Activated CD4-positive, alpha-beta T cell treated with anti-CD3 and anti-CD28 coated beads, Interleukin-2, amount 10 ng/mL, durations not matched to agents 24 days and 14 days (primary cell): ENCODE results near the gene ACOX1. TPM values are rescaled to one million over a fixed set of nuclear protein-coding genes. Genes with fewer than 3 reads are reported as not detected.

Experiments
- DNase-seq: peaks from one replicate; pipeline ENCODE4 v3.0.0; 2022
- H3K27ac Mint-ChIP-seq: one replicate; pipeline ENCODE4 v1.8.0; 2022; ENCODE audit warnings: mild to moderate bottlenecking, mixed read lengths
- H3K27me3 Mint-ChIP-seq: one replicate; pipeline ENCODE4 v1.8.0; 2022; ENCODE audit warnings: mixed read lengths
- H3K36me3 Mint-ChIP-seq: one replicate; pipeline ENCODE4 v1.8.0; 2022; ENCODE audit warnings: low read depth, mild to moderate bottlenecking, mixed read lengths
- H3K4me1 Mint-ChIP-seq: one replicate; pipeline ENCODE4 v1.8.0; 2021; ENCODE audit warnings: mixed read lengths
- H3K4me3 Mint-ChIP-seq: one replicate; pipeline ENCODE4 v1.8.0; 2022; ENCODE audit warnings: mild to moderate bottlenecking, moderate library complexity, mixed read lengths
- H3K9me3 Mint-ChIP-seq: one replicate; pipeline ENCODE4 v1.8.0; 2021; ENCODE audit warnings: mixed read lengths
- intact Hi-C: fragments of 100-400 bp; cut with micrococcal nuclease; formaldehyde crosslinking; loops from one replicate; pipeline ENCODE4 v1.15.1; 2023
- total RNA-seq: library from RNA; stranded (reverse); gene quantifications from 2 replicates; pipeline ENCODE4 v1.2.3, GENCODE V29; 2022

ACOX1 gene
- total RNA-seq, 1 donor from 2014 or later, result 29.2 TPM

DNA sequence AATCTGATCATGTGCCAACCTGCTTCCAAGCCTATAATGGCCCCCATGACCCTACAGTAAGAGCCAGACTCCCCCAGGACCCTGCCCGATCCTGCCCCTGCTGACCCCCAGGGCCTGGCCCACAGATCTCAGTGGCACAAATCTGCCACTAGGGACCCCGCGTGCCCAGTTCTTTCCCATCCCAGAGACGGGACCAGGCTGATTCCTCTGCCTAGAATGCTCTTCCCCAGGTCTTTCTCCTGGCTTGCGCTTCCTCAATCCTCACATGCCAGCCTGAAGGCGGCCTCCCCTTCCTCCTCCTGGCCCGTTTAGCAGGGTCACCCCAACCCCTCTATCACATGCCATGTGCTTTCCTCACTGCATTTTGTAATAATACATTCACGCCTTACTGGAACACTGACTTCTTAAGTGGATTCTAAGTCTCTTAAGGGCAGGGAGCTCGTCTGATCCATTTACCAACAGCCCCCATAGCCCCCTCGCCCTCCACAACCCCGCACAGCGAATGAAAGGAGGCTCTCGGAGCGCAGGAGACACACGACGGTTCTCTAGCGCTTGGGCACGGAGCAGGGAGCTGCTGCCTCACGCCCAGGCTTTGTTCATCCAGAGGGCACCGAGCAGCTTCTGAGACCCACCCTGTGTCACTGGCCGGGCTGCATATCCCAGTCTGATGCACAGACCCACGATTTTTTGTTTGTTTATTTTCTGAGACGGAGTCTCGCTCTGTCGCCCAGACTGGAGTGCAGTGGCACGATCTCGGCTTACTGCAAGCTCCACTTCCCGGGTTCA lies 83.4 kb downstream of the ACOX1 start:
- DNase-seq, result no peak
- Mint-ChIP-seq H3K27ac (peak overlapping the region; percentile 89), H3K4me3 (peak overlapping the region; percentile 94), H3K27me3 (no peaks in the 10 kb centered on the region), H3K9me3 (no peaks in the 10 kb centered on the region), H3K36me3 (peaks cover 28% of the 10 kb centered on the region), H3K4me1 (peaks cover 22% of the 10 kb centered on the region)
- intact Hi-C loops, result loop anchor here (1.0 to 5.0 kb wide), 3 partner anchors 10 to 118 kb away; a partner anchor contains a TSS

DNA sequence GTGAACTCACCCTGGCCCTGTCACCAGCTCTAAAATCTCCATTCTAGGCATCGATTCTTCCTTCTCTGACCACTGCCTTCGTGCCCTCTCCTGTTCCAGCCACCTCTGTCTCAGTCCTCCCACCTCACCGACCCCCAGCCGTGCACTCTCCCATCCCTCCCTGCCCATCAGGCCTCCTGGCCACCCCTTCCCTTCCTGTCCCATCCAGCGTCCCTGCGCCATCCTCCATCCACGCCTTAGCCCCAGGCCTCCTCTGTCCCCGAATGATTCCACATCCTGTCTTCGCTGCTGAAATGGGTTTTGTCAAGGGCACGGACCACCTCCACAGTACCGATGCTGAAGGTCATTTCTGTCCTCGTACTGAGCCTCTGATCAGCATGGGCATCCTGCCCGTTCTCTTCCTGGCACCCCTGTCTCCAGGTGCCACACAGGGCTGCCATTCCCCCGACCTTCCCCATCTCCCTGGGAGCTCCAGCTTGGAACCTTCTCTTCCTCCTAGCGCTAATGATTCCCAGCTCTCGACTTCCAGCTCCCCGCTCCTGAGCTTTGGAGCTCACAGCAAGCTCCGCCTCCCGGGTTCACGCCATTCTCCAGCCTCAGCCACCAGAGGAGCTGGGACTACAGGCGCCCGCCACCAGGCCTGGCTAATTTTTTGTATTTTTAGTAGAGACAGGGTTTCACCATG lies 84.8 kb downstream of the ACOX1 start:
- DNase-seq, result no peak
- Mint-ChIP-seq H3K27ac (peak overlapping the region; percentile 79), H3K27me3 (no peaks in the 10 kb centered on the region), H3K4me3 (peak overlapping the region; percentile 64), H3K36me3 (peaks cover 29% of the 10 kb centered on the region), H3K4me1 (peaks cover 26% of the 10 kb centered on the region), H3K9me3 (no peaks in the 10 kb centered on the region)
- intact Hi-C loops, result no loop called here

DNA sequence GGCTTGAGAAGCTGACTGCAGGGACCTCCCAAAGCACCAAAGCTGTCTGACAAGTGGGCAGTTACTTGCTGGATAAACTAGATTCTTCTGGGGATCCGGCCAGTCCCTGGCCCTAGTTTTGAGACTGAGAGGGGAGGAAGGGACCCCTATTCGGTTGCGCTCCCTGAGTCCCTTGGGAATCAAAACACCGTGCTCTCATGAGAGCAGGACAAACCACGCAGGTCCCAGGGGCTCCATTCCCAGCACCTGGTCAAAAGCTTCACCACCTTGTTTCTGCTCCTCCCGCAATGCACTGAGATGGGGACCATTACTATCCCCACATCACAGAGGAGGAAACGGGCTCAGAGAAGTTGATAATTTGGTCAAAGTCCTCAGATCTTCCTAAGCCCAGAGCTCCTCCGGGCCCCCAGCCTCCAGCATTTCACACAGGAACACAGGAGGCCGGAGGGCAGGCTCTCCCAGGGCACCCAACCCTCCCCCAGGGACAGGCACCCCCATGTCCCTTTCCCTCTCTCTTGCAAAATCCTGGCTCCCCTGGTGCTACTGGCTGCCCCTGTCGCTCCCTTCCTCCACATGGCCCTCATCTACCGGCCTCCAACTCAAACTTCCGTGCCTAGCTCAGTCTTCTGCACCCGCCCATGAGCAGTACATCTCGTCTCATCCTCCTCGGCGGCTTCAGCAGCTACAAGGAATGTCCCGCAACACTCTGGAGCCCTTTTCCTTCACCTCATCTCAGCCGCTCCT lies 85.5 kb downstream of the ACOX1 start:
- no peak for DNase-seq
- Mint-ChIP-seq H3K36me3 (peaks cover 26% of the 10 kb centered on the region), H3K9me3 (no peaks in the 10 kb centered on the region), H3K27ac (peak overlapping the region; percentile 79), H3K4me3 (peak overlapping the region; percentile 64), H3K4me1 (peaks cover 26% of the 10 kb centered on the region), H3K27me3 (no peaks in the 10 kb centered on the region)
- intact Hi-C loops, result no loop called here

DNA sequence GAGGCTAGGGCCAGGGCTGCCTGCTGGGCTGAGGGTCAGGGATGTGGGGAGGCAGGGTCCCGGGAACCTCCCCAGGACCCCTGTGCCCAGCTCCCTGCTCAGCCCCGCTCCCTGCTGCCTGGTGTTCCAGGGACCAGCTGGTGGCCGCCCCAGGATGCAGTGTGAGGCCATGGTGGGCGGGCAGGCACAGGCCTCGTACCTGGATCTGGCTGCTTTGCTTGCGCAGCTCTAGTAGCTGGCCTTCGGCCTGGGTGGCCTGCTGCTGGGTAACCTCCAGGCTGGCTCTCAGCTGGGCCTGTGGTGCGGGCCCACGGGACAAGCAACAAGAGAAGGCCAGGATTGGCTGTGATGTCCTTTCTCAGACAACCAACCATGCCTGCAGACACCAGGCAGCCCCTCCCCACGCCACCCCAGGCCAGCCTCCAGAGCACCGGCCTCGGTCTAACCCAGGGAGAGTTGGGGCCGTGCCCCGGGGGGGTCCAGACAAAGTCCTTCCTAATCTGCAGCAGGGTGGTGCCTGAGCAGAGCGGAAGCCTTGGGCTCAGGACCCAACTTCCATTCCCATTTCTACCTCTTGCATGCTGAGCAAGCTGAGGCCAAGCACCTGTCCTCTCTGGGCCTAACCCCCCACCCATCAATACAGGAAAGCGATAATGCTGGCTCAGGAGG lies 86.3 kb downstream of the ACOX1 start:
- intact Hi-C loops, result no loop called here
- peaks cover 24% of the 10 kb centered on the region for H3K36me3 Mint-ChIP-seq

GRCh38 chr17:75891605-75892555 lies 87.1 kb downstream of the ACOX1 start:
- Mint-ChIP-seq H3K27ac (no peak overlapping the region), H3K4me3 (no peak overlapping the region), H3K9me3 (no peaks in the 10 kb centered on the region), H3K4me1 (peaks cover 22% of the 10 kb centered on the region), H3K36me3 (peaks cover 24% of the 10 kb centered on the region), H3K27me3 (no peaks in the 10 kb centered on the region)
- intact Hi-C loops, result no loop called here
- DNase-seq, result no peak

More for the DNA sequence above, 86.3 kb downstream of the ACOX1 start:
- no peak for DNase-seq
- H3K27me3 Mint-ChIP-seq, result no peaks in the 10 kb centered on the region
- no peak overlapping the region for H3K4me3 Mint-ChIP-seq
- H3K9me3 Mint-ChIP-seq, result no peaks in the 10 kb centered on the region
- no peak overlapping the region for H3K27ac Mint-ChIP-seq
- H3K4me1 Mint-ChIP-seq, result peaks cover 26% of the 10 kb centered on the region

Other genes with a start within 250 kb of the ACOX1 start
- 53.3 and 54.7 TPM in 2 replicates for gene GALK1, start 214.0 kb downstream of the ACOX1 start, total RNA-seq
- gene UNK, start 194.4 kb downstream of the ACOX1 start, total RNA-seq, result 28.9 and 30.0 TPM in 2 replicates
- gene UNC13D, start 134.8 kb downstream of the ACOX1 start, total RNA-seq, result 158 and 161 TPM in 2 replicates
- 68.9 and 70.0 TPM in 2 replicates for gene WBP2, start 123.8 kb downstream of the ACOX1 start, total RNA-seq
- 25.2 and 33.2 TPM in 2 replicates for gene TRIM47, start 100.6 kb downstream of the ACOX1 start, total RNA-seq
- gene TRIM65, start 82.2 kb downstream of the ACOX1 start, total RNA-seq, result 47.6 and 48.1 TPM in 2 replicates
- gene MRPL38, start 74.3 kb downstream of the ACOX1 start, total RNA-seq, result 151 and 157 TPM in 2 replicates
- gene FBF1, start 38.1 kb downstream of the ACOX1 start, total RNA-seq, result 17.5 and 18.6 TPM in 2 replicates
- gene TEN1, start 74 bp upstream of the ACOX1 start, total RNA-seq, result 9.7 and 12.5 TPM in 2 replicates
- 6.6 and 7.4 TPM in 2 replicates for gene CDK3, start 21.7 kb upstream of the ACOX1 start, total RNA-seq
- 0.09 and 0.17 TPM in 2 replicates for gene EVPL, start 48.1 kb upstream of the ACOX1 start, total RNA-seq
- gene SRP68, start 93.4 kb upstream of the ACOX1 start, total RNA-seq, result 169 and 170 TPM in 2 replicates
- 2.3 and 2.7 TPM in 2 replicates for gene GALR2, start 95.6 kb upstream of the ACOX1 start, total RNA-seq
- 4.1 TPM in 2 replicates for gene ZACN, start 100.0 kb upstream of the ACOX1 start, total RNA-seq
- 104 and 108 TPM in 2 replicates for gene EXOC7, start 124.6 kb upstream of the ACOX1 start, total RNA-seq
- gene FOXJ1, start 162.1 kb upstream of the ACOX1 start, total RNA-seq, result 0.07 and 0.35 TPM in 2 replicates